HL-60 (cell line): Measurements from ENCODE around the gene PARVB.

Experiments used
- CTCF ChIP-seq: IDR thresholded peaks from one replicate; pipeline ENCODE4 v1.5.1; 2011; ENCODE audit warnings: low read length, control low read depth, inconsistent platforms; ENCODE audit not compliant: insufficient read depth
- REST ChIP-seq: IDR thresholded peaks from 2 replicates; pipeline ENCODE4 v1.6.1; 2012; ENCODE audit warnings: low read depth; ENCODE audit not compliant: insufficient replicate concordance

- TF ChIP-seq CTCF, result no peak
- no peak for TF ChIP-seq REST
These were observed 47.0 kb upstream of the PARVB start for GRCh38 chr22:43976861-43977795.
